ENCODE data around the gene CHPF2.

GRCh38 chr7:151233804-151234203, 1.5 kb downstream of the CHPF2 start:
- TF ChIP-seq CTCF (IDR thresholded peaks at IDR 0.05) (no peak), ZFX (IDR thresholded peaks at IDR 0.05; ENCODE audit: borderline replicate concordance) (no peak)

Data from 22Rv1 (cell line).